AG04449 (cell line): ENCODE data around the gene CAPN10.

Experiments used
- CTCF ChIA-PET: fragments of 350-600 bp; formaldehyde crosslinking; extraction: SDS; loops from one replicate; lab custom pipeline; 2021; ENCODE audit warnings: antibody characterized with exemption; lab: Yijun Ruan, JAX
- POLR2A ChIA-PET: fragments of 400-600, 350-600 bp; formaldehyde crosslinking; extraction: SDS; loops from one replicate; lab custom pipeline; 2020; ENCODE audit warnings: antibody characterized with exemption, inconsistent platforms; lab: Yijun Ruan, JAX
- DNase-seq: peaks from one replicate; pipeline ENCODE4 v3.0.0-alpha.2; 2010; ENCODE audit warnings: low read depth, low spot score
- H3K4me3 ChIP-seq: 2 replicates; pipeline ENCODE4 v1.5.1; 2011; ENCODE audit warnings: low read depth, mild to moderate bottlenecking, control low read depth, low read length
- TF ChIP-seq, protein P1 (sequence below): IDR thresholded peaks from one replicate; pipeline ENCODE4 v1.5.1; 2011; ENCODE audit warnings: mild to moderate bottlenecking, moderate library complexity, low read length, control low read depth, inconsistent platforms; ENCODE audit not compliant: insufficient read depth; ENCODE audit errors: missing control alignments

Gene CAPN10

DNA sequence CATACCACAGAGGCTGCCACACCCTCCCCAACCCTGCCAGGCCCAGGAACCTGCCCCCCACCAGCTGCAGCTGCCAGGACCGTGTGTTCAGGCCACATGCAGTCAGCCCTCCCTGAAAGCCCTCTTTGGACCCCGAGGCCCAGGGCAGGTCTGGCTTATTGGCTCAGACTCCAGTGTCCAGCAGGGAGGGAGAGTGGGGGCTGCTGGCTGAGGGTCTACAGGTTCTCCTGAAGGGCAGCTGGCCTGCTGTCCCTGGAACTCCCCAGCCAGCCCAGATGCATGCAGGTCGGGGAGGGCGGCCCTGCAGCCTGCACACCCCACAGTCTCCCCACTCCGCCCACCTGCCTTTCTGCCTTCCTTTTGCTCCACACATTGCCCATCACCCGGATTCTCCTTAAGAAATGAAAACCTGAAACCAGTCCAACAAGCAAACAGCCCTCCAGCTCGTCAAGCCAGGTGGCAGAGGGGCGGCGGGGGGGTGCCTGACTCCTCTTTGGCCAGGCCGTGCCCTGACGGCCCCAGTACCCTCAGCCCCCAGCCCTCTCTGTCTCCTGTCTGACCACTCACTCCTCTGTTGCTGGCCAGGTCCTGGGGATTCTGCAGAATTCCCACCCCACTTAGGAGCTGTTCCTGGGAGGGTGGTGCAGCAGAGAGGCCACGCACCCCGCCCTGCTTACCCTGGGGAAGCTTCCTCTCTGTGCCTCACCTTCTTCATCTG is 56.7 kb downstream of the CAPN10 start:
- H3K4me3 ChIP-seq = no peak overlapping the region
- ChIA-PET CTCF (interaction anchor here (1.1 to 1.5 kb wide), 2 partner anchors 13 to 197 kb away, joined by 3 read pairs; no protein-coding TSS in a partner anchor), POLR2A (no interaction called here)
- TF ChIP-seq, protein P1, sequence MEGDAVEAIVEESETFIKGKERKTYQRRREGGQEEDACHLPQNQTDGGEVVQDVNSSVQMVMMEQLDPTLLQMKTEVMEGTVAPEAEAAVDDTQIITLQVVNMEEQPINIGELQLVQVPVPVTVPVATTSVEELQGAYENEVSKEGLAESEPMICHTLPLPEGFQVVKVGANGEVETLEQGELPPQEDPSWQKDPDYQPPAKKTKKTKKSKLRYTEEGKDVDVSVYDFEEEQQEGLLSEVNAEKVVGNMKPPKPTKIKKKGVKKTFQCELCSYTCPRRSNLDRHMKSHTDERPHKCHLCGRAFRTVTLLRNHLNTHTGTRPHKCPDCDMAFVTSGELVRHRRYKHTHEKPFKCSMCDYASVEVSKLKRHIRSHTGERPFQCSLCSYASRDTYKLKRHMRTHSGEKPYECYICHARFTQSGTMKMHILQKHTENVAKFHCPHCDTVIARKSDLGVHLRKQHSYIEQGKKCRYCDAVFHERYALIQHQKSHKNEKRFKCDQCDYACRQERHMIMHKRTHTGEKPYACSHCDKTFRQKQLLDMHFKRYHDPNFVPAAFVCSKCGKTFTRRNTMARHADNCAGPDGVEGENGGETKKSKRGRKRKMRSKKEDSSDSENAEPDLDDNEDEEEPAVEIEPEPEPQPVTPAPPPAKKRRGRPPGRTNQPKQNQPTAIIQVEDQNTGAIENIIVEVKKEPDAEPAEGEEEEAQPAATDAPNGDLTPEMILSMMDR = no peak
- DNase-seq = no peak

DNA sequence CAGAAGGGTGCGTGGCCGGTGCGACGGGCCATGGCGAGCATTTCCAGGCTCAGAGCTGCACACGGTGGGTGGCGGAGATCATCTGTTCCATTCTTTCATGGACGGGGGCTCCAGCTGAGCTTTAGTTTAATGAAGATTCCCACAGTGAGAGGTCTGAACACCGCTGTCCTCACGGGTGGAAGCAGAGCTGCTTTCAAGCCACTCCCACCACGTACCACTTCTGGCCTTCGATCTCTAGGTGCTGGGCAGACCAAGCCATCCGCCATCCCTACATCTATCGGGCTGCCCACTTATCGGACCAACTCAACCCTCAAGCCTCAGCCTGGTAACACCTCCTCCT is 57.2 kb downstream of the CAPN10 start:
- POLR2A ChIA-PET = no interaction called here
- CTCF ChIA-PET = interaction anchor here (1.1 to 1.5 kb wide), 2 partner anchors 13 to 197 kb away, joined by 3 read pairs; no protein-coding TSS in a partner anchor
- no peak overlapping the region for H3K4me3 ChIP-seq
- no peak for DNase-seq
- TF ChIP-seq, protein P1 = no peak

DNA sequence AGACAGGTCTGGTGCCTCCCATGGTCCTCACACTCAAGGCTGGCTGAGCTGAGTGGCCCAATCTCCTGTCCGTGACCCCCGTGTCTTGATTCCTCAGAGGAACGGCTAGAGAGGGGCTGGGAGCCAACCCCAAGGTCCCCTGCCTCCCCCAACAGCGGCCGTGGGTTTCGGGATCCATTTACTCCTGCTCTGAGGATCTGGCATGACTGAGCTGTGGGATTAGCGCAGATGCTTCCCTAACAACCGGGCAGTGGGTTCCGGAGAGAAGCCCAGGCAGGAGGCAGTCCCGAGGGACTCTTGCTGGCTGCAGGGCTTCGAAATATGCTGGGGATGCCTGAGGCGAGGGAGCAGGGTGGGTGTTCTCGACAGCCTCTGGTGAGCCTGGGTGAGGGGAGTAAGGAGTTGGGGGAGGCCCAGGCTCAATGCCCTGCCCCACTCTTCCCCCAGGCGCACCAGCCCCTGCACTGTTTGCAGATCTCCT is 57.7 kb downstream of the CAPN10 start:
- ChIA-PET CTCF (interaction anchor here (1.1 to 1.5 kb wide), 2 partner anchors 12 to 196 kb away, joined by 3 read pairs; no protein-coding TSS in a partner anchor), POLR2A (no interaction called here)
- DNase-seq = no peak
- no peak overlapping the region for H3K4me3 ChIP-seq
- TF ChIP-seq, protein P1 = no peak

DNA sequence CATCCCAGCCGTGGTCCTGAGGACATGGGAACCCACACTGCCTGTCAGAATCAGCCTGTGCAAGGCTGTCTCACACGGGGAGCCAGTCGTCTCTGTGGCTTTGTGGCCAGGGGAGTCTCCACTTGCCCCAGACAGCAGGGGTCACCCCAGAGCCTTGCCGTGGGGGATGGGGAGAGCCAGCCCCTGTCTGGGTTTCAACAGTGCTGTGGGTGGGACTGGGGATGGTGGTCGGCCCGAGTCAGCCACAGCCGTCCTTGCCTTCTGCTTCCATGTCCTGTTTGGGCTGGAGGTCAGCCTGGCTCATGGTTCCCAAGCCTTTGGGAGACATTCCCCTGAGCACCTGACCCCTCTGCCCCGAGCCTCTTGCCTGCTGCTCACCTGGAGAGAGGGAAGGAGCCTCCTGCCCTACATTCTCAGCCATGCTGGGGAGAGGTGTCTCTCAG is 58.3 kb downstream of the CAPN10 start:
- DNase-seq = no peak
- ChIA-PET CTCF (interaction anchor here (1.1 to 1.5 kb wide), 2 partner anchors 11 to 196 kb away, joined by 3 read pairs; no protein-coding TSS in a partner anchor), POLR2A (no interaction called here)
- H3K4me3 ChIP-seq = no peak overlapping the region
- TF ChIP-seq, protein P1 = no peak

DNA sequence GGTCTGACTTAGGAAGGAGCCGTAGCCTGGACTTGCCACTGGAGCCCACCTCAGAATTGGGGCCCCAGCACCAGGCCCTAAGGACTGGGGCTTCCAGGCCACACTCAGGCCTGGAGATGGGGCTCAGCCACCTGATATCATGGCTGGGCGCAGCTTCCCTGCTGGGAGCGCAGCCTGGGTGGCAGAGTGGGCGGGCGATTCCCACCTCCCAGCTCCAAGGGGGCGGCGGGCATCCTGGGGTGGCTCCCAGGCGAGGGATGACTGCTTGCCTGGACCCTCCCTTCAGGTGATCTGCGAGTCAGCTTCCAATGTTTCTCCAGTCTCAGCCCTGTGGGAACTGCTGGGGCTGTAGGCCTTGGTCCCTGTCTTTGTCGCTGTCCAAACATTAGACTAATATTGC is 58.8 kb downstream of the CAPN10 start:
- ChIA-PET CTCF (no interaction called here), POLR2A (no interaction called here)
- DNase-seq = no peak
- TF ChIP-seq, protein P1 = no peak
- no peak overlapping the region for H3K4me3 ChIP-seq

DNA sequence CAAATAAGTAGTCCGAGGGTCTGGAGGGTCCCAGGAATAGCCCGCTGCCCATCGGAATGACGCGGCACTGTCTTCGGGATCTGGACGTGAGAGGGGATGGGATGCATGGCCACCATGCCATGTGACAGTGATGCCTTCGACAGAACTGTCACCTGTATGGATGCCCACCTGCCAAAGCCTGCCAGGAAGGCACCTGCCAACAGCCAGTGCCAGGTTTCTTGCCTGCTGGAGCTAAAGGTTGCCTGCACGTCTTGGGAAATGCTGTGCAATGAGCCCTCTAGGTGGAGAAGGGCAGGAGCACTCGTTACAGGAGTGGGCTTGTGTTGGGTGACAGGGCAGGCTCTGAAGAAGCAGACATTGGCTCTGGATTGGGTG is 59.3 kb downstream of the CAPN10 start:
- POLR2A ChIA-PET = no interaction called here

More for the DNA sequence above, 59.3 kb downstream of the CAPN10 start:
- TF ChIP-seq, protein P1 = no peak
- no peak for DNase-seq
- no peak overlapping the region for H3K4me3 ChIP-seq
- CTCF ChIA-PET = no interaction called here
